ENCODE data around the gene RAB11FIP2.
A peak's percentile ranks its signal among the peaks of the same experiment; 100 is the strongest.
"Not testable (repeated sequence)": the region's sequence is repeated elsewhere in the genome, so short reads cannot be mapped to it uniquely, and the experiment has no call there.

Gene RAB11FIP2

DNA sequence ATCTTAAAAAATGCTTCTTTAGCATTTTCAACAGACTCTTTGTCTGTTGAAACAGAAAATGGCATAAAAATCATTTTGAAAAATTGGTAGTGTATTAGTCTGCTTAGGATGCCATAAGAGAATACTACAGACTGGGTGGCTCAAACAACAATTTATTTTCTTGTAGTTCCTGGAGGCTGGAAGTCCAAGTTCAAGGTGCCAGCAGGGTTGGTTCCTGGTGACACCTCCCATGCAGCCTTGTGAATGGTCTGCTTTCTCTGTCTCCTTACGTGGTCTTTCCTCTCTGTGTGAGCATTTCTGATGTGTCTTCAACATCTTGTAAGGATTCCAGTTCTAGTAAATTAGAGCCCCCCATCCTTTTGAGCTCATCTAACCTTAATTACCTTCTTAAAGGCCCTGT is 26.1 kb upstream of the RAB11FIP2 start:
- H3K4me1 ChIP-seq (ENCODE audit: control insufficient read depth, low read depth, low read length), result no peaks in the 10 kb centered on the region
- no peak overlapping the region for H4K5ac ChIP-seq (ENCODE audit: low read length)
- H3K4ac ChIP-seq (ENCODE audit: low read depth, low read length), result no peak overlapping the region
- H3K79me1 ChIP-seq (ENCODE audit: low read length), result no peaks in the 10 kb centered on the region
- no peak overlapping the region for H3K56ac ChIP-seq (ENCODE audit: low read length)
- no peak overlapping the region for H2BK120ac ChIP-seq (ENCODE audit: low read depth, low read length)
- no peak overlapping the region for H2BK15ac ChIP-seq (replicated peaks; ENCODE audit: low read depth)
- no peak overlapping the region for H2BK5ac ChIP-seq (ENCODE audit: low read length)
- no peak overlapping the region for H2AK5ac ChIP-seq (ENCODE audit: low read length)
- H3K9ac ChIP-seq (ENCODE audit: low read length), result no peak overlapping the region
- no peaks in the 10 kb centered on the region for H3K36me3 ChIP-seq (ENCODE audit: control insufficient read depth, insufficient read depth, low read length)
- H3K4me3 ChIP-seq (ENCODE audit: low read length), result no peak overlapping the region
- H3K27me3 ChIP-seq (ENCODE audit: insufficient read depth, low read length, poor library complexity), result no peaks in the 10 kb centered on the region
- WGBS (ENCODE audit: extremely low coverage, insufficient coverage, low lambda C conversion rate), result no CpG with 5 or more reads among the region's 1 CpG
- H3K18ac ChIP-seq (ENCODE audit: low read length), result no peak overlapping the region
- no peak for DNase-seq
- no peak overlapping the region for H3K27ac ChIP-seq (ENCODE audit: low read depth, low read length)
- H3K4me2 ChIP-seq (ENCODE audit: low read length), result no peak overlapping the region
- H3K79me2 ChIP-seq (ENCODE audit: control insufficient read depth, insufficient read depth, low read length), result no peaks in the 10 kb centered on the region
- H4K8ac ChIP-seq (ENCODE audit: low read depth, low read length), result no peak overlapping the region
- H3K23ac ChIP-seq (ENCODE audit: low read length), result no peak overlapping the region

- H2BK15ac ChIP-seq (replicated peaks; ENCODE audit: low read depth); H3K56ac ChIP-seq (ENCODE audit: low read length); H3K27ac ChIP-seq (ENCODE audit: low read depth, low read length); H3K79me1 ChIP-seq (ENCODE audit: low read length); H3K27me3 ChIP-seq (ENCODE audit: insufficient read depth, low read length, poor library complexity); H4K5ac ChIP-seq (ENCODE audit: low read length); H3K4ac ChIP-seq (ENCODE audit: low read depth, low read length); DNase-seq; H3K23ac ChIP-seq (ENCODE audit: low read length); H3K18ac ChIP-seq (ENCODE audit: low read length); H3K9ac ChIP-seq (ENCODE audit: low read length); H2AK5ac ChIP-seq (ENCODE audit: low read length); H2BK120ac ChIP-seq (ENCODE audit: low read depth, low read length); H3K36me3 ChIP-seq (ENCODE audit: control insufficient read depth, insufficient read depth, low read length); H3K79me2 ChIP-seq (ENCODE audit: control insufficient read depth, insufficient read depth, low read length); H3K4me1 ChIP-seq (ENCODE audit: control insufficient read depth, low read depth, low read length); H3K4me3 ChIP-seq (ENCODE audit: low read length); H3K4me2 ChIP-seq (ENCODE audit: low read length); H2BK5ac ChIP-seq (ENCODE audit: low read length); H4K8ac ChIP-seq (ENCODE audit: low read depth, low read length): not testable (repeated sequence)
- WGBS (ENCODE audit: extremely low coverage, insufficient coverage, low lambda C conversion rate), result no CpG with 5 or more reads among the region's 1 CpG
Measured at GRCh38 chr10:118067389-118067788, 20.6 kb upstream of the RAB11FIP2 start.

DNA sequence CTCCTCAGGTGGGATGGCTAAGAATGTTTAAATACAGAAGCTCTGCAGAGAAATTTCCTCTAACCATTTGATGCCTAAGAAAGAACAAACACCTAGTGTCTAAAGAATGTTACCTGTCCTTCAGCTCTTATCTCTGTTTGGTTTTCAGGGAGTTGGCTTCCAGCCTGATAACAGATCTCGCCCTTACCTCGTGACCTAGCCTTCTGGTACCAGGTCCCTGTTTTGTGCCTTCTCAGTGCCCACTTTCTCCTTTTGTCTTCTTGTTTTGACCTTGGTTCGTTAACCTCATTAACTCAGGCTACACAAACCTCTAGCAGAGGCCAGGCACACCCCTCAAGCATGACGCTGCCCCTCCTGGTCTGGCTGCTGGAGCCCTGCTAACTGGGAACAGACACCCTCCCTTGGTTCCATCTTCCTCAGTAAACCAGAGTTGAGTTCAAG is 16.1 kb upstream of the RAB11FIP2 start:
- Histone ChIP-seq H3K23ac (ENCODE audit: low read length) (no peak overlapping the region), H2AK5ac (ENCODE audit: low read length) (no peak overlapping the region), H2BK15ac (replicated peaks; ENCODE audit: low read depth) (no peak overlapping the region), H3K36me3 (ENCODE audit: control insufficient read depth, insufficient read depth, low read length) (no peaks in the 10 kb centered on the region), H3K9ac (ENCODE audit: low read length) (no peak overlapping the region), H2BK120ac (ENCODE audit: low read depth, low read length) (no peak overlapping the region), H3K79me2 (ENCODE audit: control insufficient read depth, insufficient read depth, low read length) (no peaks in the 10 kb centered on the region), H3K79me1 (ENCODE audit: low read length) (no peaks in the 10 kb centered on the region), H3K27me3 (ENCODE audit: insufficient read depth, low read length, poor library complexity) (no peaks in the 10 kb centered on the region), H3K56ac (ENCODE audit: low read length) (no peak overlapping the region), H3K4me3 (ENCODE audit: low read length) (no peak overlapping the region), H4K5ac (ENCODE audit: low read length) (no peak overlapping the region), H2BK5ac (ENCODE audit: low read length) (no peak overlapping the region), H3K4ac (ENCODE audit: low read depth, low read length) (no peak overlapping the region), H3K4me2 (ENCODE audit: low read length) (no peak overlapping the region), H3K18ac (ENCODE audit: low read length) (no peak overlapping the region), H3K27ac (ENCODE audit: low read depth, low read length) (no peak overlapping the region), H3K4me1 (ENCODE audit: control insufficient read depth, low read depth, low read length) (no peaks in the 10 kb centered on the region), H4K8ac (ENCODE audit: low read depth, low read length) (no peak overlapping the region)
- WGBS (ENCODE audit: extremely low coverage, insufficient coverage, low lambda C conversion rate), result no CpG with 5 or more reads among the region's 4 CpGs
- peak; percentile 10 for DNase-seq

- Histone ChIP-seq H3K56ac (ENCODE audit: low read length) (no peak overlapping the region), H3K9ac (ENCODE audit: low read length) (no peak overlapping the region), H3K36me3 (ENCODE audit: control insufficient read depth, insufficient read depth, low read length) (no peaks in the 10 kb centered on the region), H2AK5ac (ENCODE audit: low read length) (no peak overlapping the region), H2BK120ac (ENCODE audit: low read depth, low read length) (no peak overlapping the region), H3K79me2 (ENCODE audit: control insufficient read depth, insufficient read depth, low read length) (no peaks in the 10 kb centered on the region), H3K18ac (ENCODE audit: low read length) (no peak overlapping the region), H2BK15ac (replicated peaks; ENCODE audit: low read depth) (no peak overlapping the region), H3K4me3 (ENCODE audit: low read length) (no peak overlapping the region), H2BK5ac (ENCODE audit: low read length) (no peak overlapping the region), H3K4ac (ENCODE audit: low read depth, low read length) (no peak overlapping the region), H3K4me1 (ENCODE audit: control insufficient read depth, low read depth, low read length) (no peaks in the 10 kb centered on the region), H3K79me1 (ENCODE audit: low read length) (no peaks in the 10 kb centered on the region), H3K23ac (ENCODE audit: low read length) (no peak overlapping the region), H3K4me2 (ENCODE audit: low read length) (no peak overlapping the region), H4K5ac (ENCODE audit: low read length) (no peak overlapping the region), H3K27me3 (ENCODE audit: insufficient read depth, low read length, poor library complexity) (no peaks in the 10 kb centered on the region), H4K8ac (ENCODE audit: low read depth, low read length) (no peak overlapping the region), H3K27ac (ENCODE audit: low read depth, low read length) (no peak overlapping the region)
- WGBS (ENCODE audit: extremely low coverage, insufficient coverage, low lambda C conversion rate), result no CpG with 5 or more reads among the region's 1 CpG
- DNase-seq, result no peak
Measured at GRCh38 chr10:118058371-118058770, 11.6 kb upstream of the RAB11FIP2 start.

- no peak overlapping the region for H2AK5ac ChIP-seq (ENCODE audit: low read length)
- no peak overlapping the region for H3K23ac ChIP-seq (ENCODE audit: low read length)
- H3K27ac ChIP-seq (ENCODE audit: low read depth, low read length), result no peak overlapping the region
- no peaks in the 10 kb centered on the region for H3K36me3 ChIP-seq (ENCODE audit: control insufficient read depth, insufficient read depth, low read length)
- H3K27me3 ChIP-seq (ENCODE audit: insufficient read depth, low read length, poor library complexity), result no peaks in the 10 kb centered on the region
- H4K8ac ChIP-seq (ENCODE audit: low read depth, low read length), result no peak overlapping the region
- no peak overlapping the region for H3K4ac ChIP-seq (ENCODE audit: low read depth, low read length)
- H3K79me2 ChIP-seq (ENCODE audit: control insufficient read depth, insufficient read depth, low read length), result no peaks in the 10 kb centered on the region
- no peak overlapping the region for H2BK5ac ChIP-seq (ENCODE audit: low read length)
- H3K79me1 ChIP-seq (ENCODE audit: low read length), result no peaks in the 10 kb centered on the region
- H3K4me2 ChIP-seq (ENCODE audit: low read length), result no peak overlapping the region
- H3K18ac ChIP-seq (ENCODE audit: low read length), result no peak overlapping the region
- peak; percentile 27 for DNase-seq
- WGBS (ENCODE audit: extremely low coverage, insufficient coverage, low lambda C conversion rate), result no CpG with 5 or more reads among the region's 4 CpGs
- no peak overlapping the region for H2BK15ac ChIP-seq (replicated peaks; ENCODE audit: low read depth)
- no peaks in the 10 kb centered on the region for H3K4me1 ChIP-seq (ENCODE audit: control insufficient read depth, low read depth, low read length)
- no peak overlapping the region for H3K4me3 ChIP-seq (ENCODE audit: low read length)
- H4K5ac ChIP-seq (ENCODE audit: low read length), result no peak overlapping the region
- H3K9ac ChIP-seq (ENCODE audit: low read length), result no peak overlapping the region
- no peak overlapping the region for H2BK120ac ChIP-seq (ENCODE audit: low read depth, low read length)
- H3K56ac ChIP-seq (ENCODE audit: low read length), result no peak overlapping the region
Measured at GRCh38 chr10:118057361-118057760, 10.6 kb upstream of the RAB11FIP2 start.

DNA sequence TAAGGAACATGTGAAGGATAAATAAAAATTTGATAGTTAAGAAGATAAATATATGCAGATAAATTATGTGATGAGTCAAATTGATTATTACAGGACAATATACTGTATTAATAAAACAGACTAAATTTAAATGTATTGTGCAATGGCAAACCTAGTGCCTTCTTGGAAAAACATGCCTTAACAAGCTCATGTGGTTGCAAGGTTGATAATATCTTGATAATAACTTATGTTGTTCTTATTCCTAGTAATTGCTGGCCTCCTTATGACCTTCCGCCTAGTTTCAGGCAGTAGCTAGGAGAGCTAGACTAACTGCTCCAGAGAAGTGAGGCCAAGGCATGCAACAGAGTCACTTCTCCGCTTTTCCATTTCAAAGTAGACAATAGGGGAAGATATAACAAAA is 7.6 kb upstream of the RAB11FIP2 start:
- H4K5ac ChIP-seq (ENCODE audit: low read length), result no peak overlapping the region
- H2BK15ac ChIP-seq (replicated peaks; ENCODE audit: low read depth), result no peak overlapping the region
- no peak overlapping the region for H3K4ac ChIP-seq (ENCODE audit: low read depth, low read length)
- H3K23ac ChIP-seq (ENCODE audit: low read length), result no peak overlapping the region
- H3K27ac ChIP-seq (ENCODE audit: low read depth, low read length), result no peak overlapping the region
- no peak overlapping the region for H3K9ac ChIP-seq (ENCODE audit: low read length)
- no CpG with 5 or more reads among the region's 2 CpGs for WGBS (ENCODE audit: extremely low coverage, insufficient coverage, low lambda C conversion rate)
- H3K79me2 ChIP-seq (ENCODE audit: control insufficient read depth, insufficient read depth, low read length), result no peaks in the 10 kb centered on the region
- no peak overlapping the region for H2BK5ac ChIP-seq (ENCODE audit: low read length)
- DNase-seq, result no peak
- no peak overlapping the region for H2AK5ac ChIP-seq (ENCODE audit: low read length)
- no peak overlapping the region for H3K4me3 ChIP-seq (ENCODE audit: low read length)
- no peak overlapping the region for H3K4me2 ChIP-seq (ENCODE audit: low read length)
- no peaks in the 10 kb centered on the region for H3K27me3 ChIP-seq (ENCODE audit: insufficient read depth, low read length, poor library complexity)
- H3K18ac ChIP-seq (ENCODE audit: low read length), result no peak overlapping the region
- H2BK120ac ChIP-seq (ENCODE audit: low read depth, low read length), result no peak overlapping the region
- H3K36me3 ChIP-seq (ENCODE audit: control insufficient read depth, insufficient read depth, low read length), result no peaks in the 10 kb centered on the region
- no peak overlapping the region for H3K56ac ChIP-seq (ENCODE audit: low read length)
- no peaks in the 10 kb centered on the region for H3K79me1 ChIP-seq (ENCODE audit: low read length)
- no peaks in the 10 kb centered on the region for H3K4me1 ChIP-seq (ENCODE audit: control insufficient read depth, low read depth, low read length)
- H4K8ac ChIP-seq (ENCODE audit: low read depth, low read length), result no peak overlapping the region

All from mesendoderm (in vitro differentiated cells).